IMR-90 (cell line): ENCODE results near the gene FAM168A. TPM values are rescaled to one million over a fixed set of nuclear protein-coding genes. Genes with fewer than 3 reads are reported as not detected.

Source experiments
- ATAC-seq: fragments of 200-7000 bp; cut with Tn5 transposase; 2 replicates; pipeline ENCODE4 v1.9.1; 2020; ENCODE audit warnings: low read depth, mild to moderate bottlenecking, moderate library complexity
- BruUV-seq: library from RNA; stranded (reverse); fragments of 400-500 nt; replicated peaks from 2 replicates; lab custom pipeline; 2021; lab: Mats Ljungman, UMichigan
- CTCF ChIA-PET: fragments of 300-600 bp; formaldehyde crosslinking; extraction: SDS; loops from one replicate; lab custom pipeline; 2021; ENCODE audit warnings: antibody characterized with exemption; lab: Yijun Ruan, JAX
- POLR2A ChIA-PET: fragments of 300-600 bp; sonication (Branson Sonifier 250); formaldehyde crosslinking; loops from one replicate; lab custom pipeline; 2022; ENCODE audit warnings: antibody characterized with exemption; ENCODE audit not compliant: unreplicated experiment; lab: Charles Lee
- DNase-seq: peaks from one replicate; pipeline ENCODE4 v3.0.0; 2013
- H2AFZ ChIP-seq: replicated peaks from 2 replicates; pipeline ENCODE3; 2013; ENCODE audit warnings: low read length, mild to moderate bottlenecking; ENCODE audit not compliant: poor library complexity
- H2AK5ac ChIP-seq: 2 replicates; pipeline ENCODE4 v1.6.1; 2013; ENCODE audit warnings: low read depth, low read length, inconsistent platforms
- H2AK9ac ChIP-seq: replicated peaks from 2 replicates; pipeline ENCODE3; 2013; ENCODE audit warnings: mild to moderate bottlenecking, low read depth, low read length, moderate library complexity; ENCODE audit not compliant: poor library complexity
- H2BK120ac ChIP-seq: 2 replicates; pipeline ENCODE4 v1.6.1; 2013; ENCODE audit warnings: low read depth, low read length, inconsistent platforms
- H2BK15ac ChIP-seq: 3 replicates; pipeline ENCODE4 v1.6.1; 2013; ENCODE audit warnings: low read depth, low read length, inconsistent platforms
- H2BK20ac ChIP-seq: 2 replicates; pipeline ENCODE4 v1.6.1; 2013; ENCODE audit warnings: low read depth, mild to moderate bottlenecking, inconsistent platforms, low read length, moderate library complexity
- H2BK5ac ChIP-seq: 2 replicates; pipeline ENCODE4 v1.6.1; 2013; ENCODE audit warnings: mild to moderate bottlenecking, low read depth, low read length, inconsistent platforms; ENCODE audit not compliant: poor library complexity, severe bottlenecking
- H3K14ac ChIP-seq: replicated peaks from 2 replicates; pipeline ENCODE4 v1.6.1; 2013; ENCODE audit warnings: low read depth, low read length, inconsistent platforms
- H3K18ac ChIP-seq: 2 replicates; pipeline ENCODE4 v1.6.1; 2013; ENCODE audit warnings: low read depth, low read length, control low read depth
- H3K23ac ChIP-seq: 2 replicates; pipeline ENCODE4 v1.6.1; 2013; ENCODE audit warnings: low read depth, low read length, inconsistent platforms
- H3K27ac ChIP-seq: 2 replicates; pipeline ENCODE4 v1.5.1; 2013; ENCODE audit warnings: mild to moderate bottlenecking, control low read depth, low read length; ENCODE audit not compliant: insufficient read depth
- H3K27me3 ChIP-seq: 2 replicates; pipeline ENCODE4 v1.6.1; 2013; ENCODE audit warnings: low read length; ENCODE audit not compliant: control insufficient read depth, insufficient read depth
- H3K36me3 ChIP-seq: 2 replicates; pipeline ENCODE4 v1.6.1; 2013; ENCODE audit warnings: low read length, mixed read lengths; ENCODE audit not compliant: control insufficient read depth, insufficient read depth
- H3K4ac ChIP-seq: 2 replicates; pipeline ENCODE4 v1.6.1; 2013; ENCODE audit warnings: low read depth, low read length, inconsistent platforms
- H3K4me1 ChIP-seq: 2 replicates; pipeline ENCODE4 v1.6.1; 2013; ENCODE audit warnings: low read length, mixed read lengths; ENCODE audit not compliant: control insufficient read depth, insufficient read depth
- H3K4me2 ChIP-seq: 2 replicates; pipeline ENCODE4 v1.6.1; 2013; ENCODE audit warnings: low read depth, mild to moderate bottlenecking, control low read depth, low read length, moderate library complexity
- H3K4me3 ChIP-seq: 2 replicates; pipeline ENCODE4 v1.5.1; 2013; ENCODE audit warnings: low read depth, mild to moderate bottlenecking, control low read depth, low read length, moderate library complexity; ENCODE audit not compliant: insufficient read depth
- H3K56ac ChIP-seq: 2 replicates; pipeline ENCODE4 v1.6.1; 2013; ENCODE audit warnings: low read length, inconsistent platforms; ENCODE audit not compliant: insufficient read depth; ENCODE audit errors: extremely low read depth
- H3K79me1 ChIP-seq, 2 experiments: 2 replicates each; pipeline ENCODE4 v1.6.1; 2013; ENCODE audit warnings: low read length in 2 of 2, inconsistent platforms in 1 of 2, low read depth in 1 of 2
- H3K9ac ChIP-seq: 2 replicates; pipeline ENCODE4 v1.6.1; 2013; ENCODE audit warnings: low read depth, low read length, control low read depth
- H3K9me1 ChIP-seq: 2 replicates; pipeline ENCODE4 v1.6.1; 2013; ENCODE audit warnings: low read length, inconsistent platforms; ENCODE audit not compliant: insufficient read depth
- H3K9me3 ChIP-seq: 2 replicates; pipeline ENCODE4 v1.6.1; 2013; ENCODE audit warnings: low read length; ENCODE audit not compliant: control insufficient read depth, insufficient read depth
- H4K20me1 ChIP-seq: 2 replicates; pipeline ENCODE4 v1.6.1; 2013; ENCODE audit warnings: low read length, inconsistent platforms; ENCODE audit not compliant: insufficient read depth
- H4K5ac ChIP-seq: 2 replicates; pipeline ENCODE4 v1.6.1; 2013; ENCODE audit warnings: mild to moderate bottlenecking, low read depth, low read length, control low read depth
- H4K8ac ChIP-seq, 2 experiments: 2 replicates each; pipeline ENCODE4 v1.6.1; 2013; ENCODE audit warnings: low read depth in 2 of 2, low read length in 2 of 2, control low read depth in 1 of 2, inconsistent platforms in 1 of 2
- H4K91ac ChIP-seq: 2 replicates; pipeline ENCODE4 v1.6.1; 2013; ENCODE audit warnings: low read depth, low read length, inconsistent platforms; ENCODE audit not compliant: insufficient read depth
- BHLHE40 ChIP-seq: fragments of 150-350 bp; IDR thresholded peaks from 2 replicates; pipeline ENCODE4 v1.6.1; 2016; ENCODE audit warnings: mild to moderate bottlenecking, low read depth, low read length
- CEBPB ChIP-seq: IDR thresholded peaks from 2 replicates; pipeline ENCODE4 v1.6.1; 2012; ENCODE audit warnings: low read depth, low read length, improper control_type of control experiment
- CHD1 ChIP-seq: IDR thresholded peaks from 2 replicates; pipeline ENCODE4 v1.6.1; 2012; ENCODE audit warnings: low read depth, low read length, improper control_type of control experiment
- FOS ChIP-seq: fragments of 150-350 bp; IDR thresholded peaks from 2 replicates; pipeline ENCODE4 v1.6.1; 2016; ENCODE audit warnings: low read depth, low read length
- MAFK ChIP-seq: IDR thresholded peaks from 2 replicates; pipeline ENCODE4 v1.6.1; 2012; ENCODE audit warnings: low read depth, low read length, improper control_type of control experiment
- MAZ ChIP-seq: IDR thresholded peaks from 2 replicates; pipeline ENCODE4 v1.6.1; 2012; ENCODE audit warnings: low read depth, mild to moderate bottlenecking, low read length, improper control_type of control experiment, moderate library complexity, borderline replicate concordance
- MXI1 ChIP-seq: IDR thresholded peaks from 2 replicates; pipeline ENCODE4 v1.6.1; 2012; ENCODE audit warnings: low read depth, mild to moderate bottlenecking, low read length, moderate library complexity, borderline replicate concordance
- NFE2L2 ChIP-seq: fragments of 150-350 bp; IDR thresholded peaks from 2 replicates; pipeline ENCODE4 v1.6.1; 2016; ENCODE audit warnings: low read depth, mild to moderate bottlenecking, low read length
- POLR2A ChIP-seq: IDR thresholded peaks from 2 replicates; pipeline ENCODE4 v1.6.1; 2012; ENCODE audit warnings: mild to moderate bottlenecking, low read depth, low read length
- RAD21 ChIP-seq: IDR thresholded peaks from 2 replicates; pipeline ENCODE4 v1.6.1; 2012; ENCODE audit warnings: low read length, improper control_type of control experiment
- RCOR1 ChIP-seq: IDR thresholded peaks from 2 replicates; pipeline ENCODE4 v1.6.1; 2012; ENCODE audit warnings: mild to moderate bottlenecking, low read length, improper control_type of control experiment; ENCODE audit not compliant: insufficient replicate concordance
- RFX5 ChIP-seq: IDR thresholded peaks from 2 replicates; pipeline ENCODE4 v1.8.0; 2012; ENCODE audit warnings: low read depth, mild to moderate bottlenecking, low read length, moderate library complexity
- dilution Hi-C: fragments of 300-500 bp; cut with HindIII; formaldehyde crosslinking; loops from one replicate; pipeline ENCODE4 v1.14.3; 2018; ENCODE audit warnings: low sequenced_read_pairs; ENCODE audit not compliant: unreplicated experiment
- in situ Hi-C: fragments of 300-500 bp; cut with MboI; formaldehyde crosslinking; loops from 3 replicates; pipeline ENCODE4 v1.14.3; 2019; ENCODE audit warnings: low sequenced_read_pairs, inconsistent platforms, mixed read lengths
- intact Hi-C: fragments of 100-400 bp; cut with micrococcal nuclease; formaldehyde crosslinking; loops from 2 replicates; pipeline ENCODE4 v1.10.0; 2022
- polyA plus RNA-seq, 3 experiments: library from polyadenylated mRNA; depleted of rRNA; stranded (reverse); fragments of >200 nt; gene quantifications; 2 replicates each; pipeline ENCODE4 v1.2.3, GENCODE V29; 2012; ENCODE audit warnings: low replicate concordance in 1 of 3
- total RNA-seq: library from RNA; depleted of rRNA; stranded (reverse); fragments of >200 nt; gene quantifications from 2 replicates; pipeline ENCODE4 v1.2.3, GENCODE V29; 2012
- TF ChIP-seq, protein P1 (sequence below): fragments of 150-350 bp; IDR thresholded peaks from 2 replicates; pipeline ENCODE4 v1.6.1; 2016; ENCODE audit warnings: low read depth, mild to moderate bottlenecking, low read length, moderate library complexity, borderline replicate concordance
- TF ChIP-seq, protein P2 (sequence below): fragments of 150-350 bp; IDR thresholded peaks from 2 replicates; pipeline ENCODE4 v1.6.1; 2017; ENCODE audit warnings: mild to moderate bottlenecking, antibody characterized with exemption, low read length, low read depth
- TF ChIP-seq, protein P3 (sequence below): conservative IDR thresholded peaks from 2 replicates; pipeline ENCODE4 v1.5.1; 2012; ENCODE audit warnings: mild to moderate bottlenecking, low read depth, low read length, improper control_type of control experiment

FAM168A gene
- total and polyA plus RNA-seq, 2 of the 4 experiments (the other 2 are of a cell fraction), result 13.1 to 22.8 TPM

DNA sequence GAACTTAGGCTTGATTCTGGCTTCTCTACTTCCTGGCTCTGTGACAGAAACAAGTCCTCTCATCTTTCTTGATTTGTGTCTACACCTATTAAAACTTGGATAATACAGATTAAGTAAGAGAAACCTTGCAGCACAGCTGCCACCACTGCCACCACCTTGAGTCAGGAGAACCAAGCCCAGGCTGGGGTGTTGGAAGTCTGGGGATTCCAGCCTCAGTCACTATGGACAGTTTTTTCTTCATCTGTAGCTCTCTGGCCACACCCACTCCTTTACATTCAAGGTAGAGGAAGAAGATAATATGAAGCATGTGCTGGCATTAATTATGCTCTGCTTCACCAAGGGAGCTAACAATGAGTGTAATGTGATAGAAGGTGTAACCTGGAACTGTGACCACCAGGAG, 146.0 kb downstream of the FAM168A start:
- Histone ChIP-seq H3K27ac (no peak overlapping the region), H3K4ac (no peak overlapping the region), H3K56ac (no peak overlapping the region), H2BK120ac (no peak overlapping the region), H2BK20ac (no peak overlapping the region), H4K5ac (no peak overlapping the region), H3K27me3 (no peaks in the 10 kb centered on the region), H3K9ac (no peak overlapping the region), H4K8ac (no peak overlapping the region), H3K4me1 (no peaks in the 10 kb centered on the region), H3K23ac (no peak overlapping the region), H3K9me3 (no peaks in the 10 kb centered on the region), H3K36me3 (no peaks in the 10 kb centered on the region), H3K4me2 (no peak overlapping the region), H2AK5ac (no peak overlapping the region), H2AK9ac (no peak overlapping the region), H3K4me3 (no peak overlapping the region), H3K79me1 (peaks cover 4% of the 10 kb centered on the region in 2 experiments; a peak in 2 of 4 replicates), H2BK15ac (no peak overlapping the region; the same call in 2 of the 3 replicates), H2BK5ac (no peak overlapping the region), H4K20me1 (no peaks in the 10 kb centered on the region), H3K9me1 (peaks cover 5% of the 10 kb centered on the region; the same call in 1 of the 2 replicates), H3K18ac (no peak overlapping the region), H4K91ac (no peak overlapping the region), H2AFZ (no peak overlapping the region), H3K14ac (no peak overlapping the region)
- CTCF ChIA-PET, result interaction anchor here (0.7 kb wide), 1 partner anchor 17 kb away, joined by 4 read pairs; no protein-coding TSS in a partner anchor
- dilution Hi-C loops, result no loop called here
- intact Hi-C loops, result no loop called here
- POLR2A ChIA-PET, result no interaction called here
- in situ Hi-C loops, result no loop called here
- DNase-seq (no peak), ATAC-seq (no peak)
- BruUV-seq, result no TSS peak
- no peak for TF ChIP-seq RFX5
- TF ChIP-seq FOS, result no peak
- no peak for TF ChIP-seq CHD1
- TF ChIP-seq, protein P1, sequence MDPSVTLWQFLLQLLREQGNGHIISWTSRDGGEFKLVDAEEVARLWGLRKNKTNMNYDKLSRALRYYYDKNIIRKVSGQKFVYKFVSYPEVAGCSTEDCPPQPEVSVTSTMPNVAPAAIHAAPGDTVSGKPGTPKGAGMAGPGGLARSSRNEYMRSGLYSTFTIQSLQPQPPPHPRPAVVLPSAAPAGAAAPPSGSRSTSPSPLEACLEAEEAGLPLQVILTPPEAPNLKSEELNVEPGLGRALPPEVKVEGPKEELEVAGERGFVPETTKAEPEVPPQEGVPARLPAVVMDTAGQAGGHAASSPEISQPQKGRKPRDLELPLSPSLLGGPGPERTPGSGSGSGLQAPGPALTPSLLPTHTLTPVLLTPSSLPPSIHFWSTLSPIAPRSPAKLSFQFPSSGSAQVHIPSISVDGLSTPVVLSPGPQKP, result no peak
- TF ChIP-seq POLR2A, result no peak
- no peak for TF ChIP-seq MAFK
- no peak for TF ChIP-seq RAD21
- no peak for TF ChIP-seq RCOR1
- no peak for TF ChIP-seq MAZ
- no peak for TF ChIP-seq NFE2L2
- TF ChIP-seq BHLHE40, result no peak
- TF ChIP-seq, protein P2, sequence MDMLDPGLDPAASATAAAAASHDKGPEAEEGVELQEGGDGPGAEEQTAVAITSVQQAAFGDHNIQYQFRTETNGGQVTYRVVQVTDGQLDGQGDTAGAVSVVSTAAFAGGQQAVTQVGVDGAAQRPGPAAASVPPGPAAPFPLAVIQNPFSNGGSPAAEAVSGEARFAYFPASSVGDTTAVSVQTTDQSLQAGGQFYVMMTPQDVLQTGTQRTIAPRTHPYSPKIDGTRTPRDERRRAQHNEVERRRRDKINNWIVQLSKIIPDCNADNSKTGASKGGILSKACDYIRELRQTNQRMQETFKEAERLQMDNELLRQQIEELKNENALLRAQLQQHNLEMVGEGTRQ, result no peak
- TF ChIP-seq CEBPB, result no peak
- no peak for TF ChIP-seq MXI1
- TF ChIP-seq, protein P3, sequence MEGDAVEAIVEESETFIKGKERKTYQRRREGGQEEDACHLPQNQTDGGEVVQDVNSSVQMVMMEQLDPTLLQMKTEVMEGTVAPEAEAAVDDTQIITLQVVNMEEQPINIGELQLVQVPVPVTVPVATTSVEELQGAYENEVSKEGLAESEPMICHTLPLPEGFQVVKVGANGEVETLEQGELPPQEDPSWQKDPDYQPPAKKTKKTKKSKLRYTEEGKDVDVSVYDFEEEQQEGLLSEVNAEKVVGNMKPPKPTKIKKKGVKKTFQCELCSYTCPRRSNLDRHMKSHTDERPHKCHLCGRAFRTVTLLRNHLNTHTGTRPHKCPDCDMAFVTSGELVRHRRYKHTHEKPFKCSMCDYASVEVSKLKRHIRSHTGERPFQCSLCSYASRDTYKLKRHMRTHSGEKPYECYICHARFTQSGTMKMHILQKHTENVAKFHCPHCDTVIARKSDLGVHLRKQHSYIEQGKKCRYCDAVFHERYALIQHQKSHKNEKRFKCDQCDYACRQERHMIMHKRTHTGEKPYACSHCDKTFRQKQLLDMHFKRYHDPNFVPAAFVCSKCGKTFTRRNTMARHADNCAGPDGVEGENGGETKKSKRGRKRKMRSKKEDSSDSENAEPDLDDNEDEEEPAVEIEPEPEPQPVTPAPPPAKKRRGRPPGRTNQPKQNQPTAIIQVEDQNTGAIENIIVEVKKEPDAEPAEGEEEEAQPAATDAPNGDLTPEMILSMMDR, result no peak
